A172 (cell line): ENCODE results near the gene CAMTA1. TPM values are rescaled to one million over a fixed set of nuclear protein-coding genes. Genes with fewer than 3 reads are reported as not detected.

Source experiments
- DNase-seq: peaks from one replicate; pipeline ENCODE4 v3.0.0-alpha.2; 2015; ENCODE audit warnings: low spot score
- total RNA-seq: library from RNA; depleted of rRNA; stranded (reverse); fragments of >200 nt; shearing (Covaris generic); gene quantifications from 2 replicates; pipeline ENCODE4 v1.2.3, GENCODE V29; 2014

The CAMTA1 gene
- total RNA-seq, 1 experiment from 2014 or later: 97.5 TPM

- no peak for DNase-seq
These were observed 934.3 kb downstream of the CAMTA1 start for GRCh38 chr1:7719468-7720094.

GRCh38 chr1:7721940-7722669 is 936.9 kb downstream of the CAMTA1 start:
- no peak for DNase-seq

GRCh38 chr1:7722670-7723012 is 937.4 kb downstream of the CAMTA1 start:
- no peak for DNase-seq

- DNase-seq: no peak
These were observed 941.4 kb downstream of the CAMTA1 start for GRCh38 chr1:7726623-7727022.

GRCh38 chr1:7727809-7728471 is 942.7 kb downstream of the CAMTA1 start:
- DNase-seq: no peak

GRCh38 chr1:7729761-7730160 is 944.5 kb downstream of the CAMTA1 start:
- DNase-seq: no peak

GRCh38 chr1:7732331-7732730 is 947.1 kb downstream of the CAMTA1 start:
- DNase-seq: no peak

GRCh38 chr1:7733276-7733675 is 948.0 kb downstream of the CAMTA1 start:
- no peak for DNase-seq

GRCh38 chr1:7738044-7738443 is 952.8 kb downstream of the CAMTA1 start:
- DNase-seq: no peak

- DNase-seq: no peak
These were observed 958.1 kb downstream of the CAMTA1 start for GRCh38 chr1:7743346-7743745.

- no peak for DNase-seq
These were observed 959.6 kb downstream of the CAMTA1 start for GRCh38 chr1:7744882-7745281.

- no peak for DNase-seq
These were observed 960.5 kb downstream of the CAMTA1 start for GRCh38 chr1:7745783-7746182.

GRCh38 chr1:7747605-7748004 is 962.4 kb downstream of the CAMTA1 start:
- DNase-seq: no peak

GRCh38 chr1:7749126-7749525 is 963.9 kb downstream of the CAMTA1 start:
- DNase-seq: no peak

- no peak for DNase-seq
These were observed 965.9 kb downstream of the CAMTA1 start for GRCh38 chr1:7751174-7751573.

GRCh38 chr1:7752512-7753417 is 967.5 kb downstream of the CAMTA1 start:
- DNase-seq: peak; percentile 53

GRCh38 chr1:7753641-7754040 is 968.4 kb downstream of the CAMTA1 start:
- DNase-seq: no peak

- no peak for DNase-seq
These were observed 969.0 kb downstream of the CAMTA1 start for GRCh38 chr1:7754234-7754633.

- no peak for DNase-seq
These were observed 970.2 kb downstream of the CAMTA1 start for GRCh38 chr1:7755448-7755847.

GRCh38 chr1:7760245-7760644 is 975.0 kb downstream of the CAMTA1 start:
- DNase-seq: no peak

GRCh38 chr1:7761103-7761502 is 975.8 kb downstream of the CAMTA1 start:
- DNase-seq: no peak

- DNase-seq: no peak
These were observed 981.9 kb downstream of the CAMTA1 start for GRCh38 chr1:7767176-7767575.
